NCI-H2196 (cell line): ENCODE results near the gene YPEL4.

Experiments used
- DNase-seq: peaks from one replicate; lab custom pipeline; 2025; ENCODE audit not compliant: unreplicated experiment; lab: John Stamatoyannopoulos, UW

The YPEL4 gene

GRCh38 chr11:57596266-57596885 lies 53.3 kb downstream of the YPEL4 start:
- DNase-seq = no peak
